Duodenal mucosa (tissue), 2 donors: ENCODE results near the gene NFIC.
"Not testable (repeated sequence)": the region's sequence is repeated elsewhere in the genome, so short reads cannot be mapped to it uniquely, and the experiment has no call there.

ENCODE experiments used
- H3K27ac ChIP-seq: one replicate; pipeline ENCODE4 v1.7.0; 2013; ENCODE audit warnings: low read depth, low read length
- H3K27me3 ChIP-seq, 2 donors: one replicate each; pipeline ENCODE4 v1.7.0; 2013; ENCODE audit warnings: low read length in 2 of 2, control low read depth in 1 of 2; ENCODE audit not compliant: insufficient read depth in 2 of 2, control insufficient read depth in 1 of 2
- H3K36me3 ChIP-seq, 2 donors: one replicate each; pipeline ENCODE4 v1.7.0; 2013; ENCODE audit warnings: low read length in 2 of 2, control low read depth in 1 of 2; ENCODE audit not compliant: insufficient read depth in 2 of 2, control insufficient read depth in 1 of 2
- H3K4me1 ChIP-seq, 2 donors: one replicate each; pipeline ENCODE4 v1.7.0; 2013; ENCODE audit warnings: low read length in 2 of 2, control low read depth in 1 of 2; ENCODE audit not compliant: insufficient read depth in 2 of 2, control insufficient read depth in 1 of 2
- H3K4me3 ChIP-seq, 2 donors: one replicate each; pipeline ENCODE4 v1.7.0; 2013; ENCODE audit warnings: low read length in 2 of 2, low read depth in 1 of 2
- H3K9ac ChIP-seq, 2 donors: one replicate each; pipeline ENCODE4 v1.7.0; 2013; ENCODE audit warnings: low read length in 2 of 2, low read depth in 1 of 2
- H3K9me3 ChIP-seq, 2 donors: one replicate each; pipeline ENCODE4 v1.7.0; 2013; ENCODE audit warnings: low read length in 2 of 2, control low read depth in 1 of 2; ENCODE audit not compliant: control insufficient read depth in 1 of 2

NFIC gene

GRCh38 chr19:3324405-3324856 is 42.0 kb upstream of the NFIC start:
- Histone ChIP-seq H3K4me1 (no peaks in the 10 kb centered on the region), H3K9ac (no peak overlapping the region), H3K27ac (no peak overlapping the region), H3K9me3 (no peaks in the 10 kb centered on the region), H3K36me3 (no peaks in the 10 kb centered on the region), H3K4me3 (no peak overlapping the region), H3K27me3 (peaks cover 0 to 6% of the 10 kb centered on the region in 2 donors)

GRCh38 chr19:3325451-3325850 is 40.9 kb upstream of the NFIC start:
- H3K9me3 ChIP-seq, result no peaks in the 10 kb centered on the region

GRCh38 chr19:3328743-3329142 is 37.6 kb upstream of the NFIC start:
- no peak overlapping the region for H3K27ac ChIP-seq
- no peak overlapping the region for H3K4me3 ChIP-seq
- no peaks in the 10 kb centered on the region for H3K9me3 ChIP-seq
- no peaks in the 10 kb centered on the region for H3K4me1 ChIP-seq
- H3K27me3 ChIP-seq, result no peaks in the 10 kb centered on the region
- no peaks in the 10 kb centered on the region for H3K36me3 ChIP-seq
- no peak overlapping the region for H3K9ac ChIP-seq

More at GRCh38 chr19:3325451-3325850, 40.9 kb upstream of the NFIC start:
- Histone ChIP-seq H3K27me3 (peaks cover 0 to 6% of the 10 kb centered on the region in 2 donors), H3K27ac (no peak overlapping the region), H3K9ac (no peak overlapping the region), H3K4me3 (no peak overlapping the region), H3K4me1 (no peaks in the 10 kb centered on the region), H3K36me3 (no peaks in the 10 kb centered on the region)

GRCh38 chr19:3330047-3330446 is 36.3 kb upstream of the NFIC start:
- Histone ChIP-seq H3K27me3 (no peaks in the 10 kb centered on the region), H3K9me3 (no peaks in the 10 kb centered on the region), H3K4me1 (no peaks in the 10 kb centered on the region), H3K36me3 (no peaks in the 10 kb centered on the region), H3K9ac (no peak overlapping the region), H3K4me3 (no peak overlapping the region), H3K27ac (no peak overlapping the region)

GRCh38 chr19:3332232-3332631 is 34.2 kb upstream of the NFIC start:
- not testable (repeated sequence) for H3K27ac ChIP-seq, H3K9ac ChIP-seq, H3K27me3 ChIP-seq, H3K9me3 ChIP-seq, H3K36me3 ChIP-seq, H3K4me3 ChIP-seq
- H3K4me1 ChIP-seq, result peaks cover 19 to 20% of the 10 kb centered on the region in 2 donors

GRCh38 chr19:3333020-3333583 is 33.3 kb upstream of the NFIC start:
- Histone ChIP-seq H3K36me3 (no peaks in the 10 kb centered on the region), H3K4me1 (peaks cover 23 to 24% of the 10 kb centered on the region in 2 donors), H3K9me3 (no peaks in the 10 kb centered on the region), H3K9ac (no peak overlapping the region), H3K27ac (no peak overlapping the region), H3K27me3 (no peaks in the 10 kb centered on the region), H3K4me3 (no peak overlapping the region)

- H3K36me3 ChIP-seq, result no peaks in the 10 kb centered on the region
- H3K4me3 ChIP-seq, result no peak overlapping the region
- no peak overlapping the region for H3K9ac ChIP-seq
- H3K27me3 ChIP-seq, result no peaks in the 10 kb centered on the region
- no peak overlapping the region for H3K27ac ChIP-seq
- no peaks in the 10 kb centered on the region for H3K9me3 ChIP-seq
- peaks cover 27 to 28% of the 10 kb centered on the region in 2 donors for H3K4me1 ChIP-seq
Observed at GRCh38 chr19:3333662-3334061, 32.7 kb upstream of the NFIC start.

- H3K36me3 ChIP-seq, H3K27me3 ChIP-seq, H3K4me3 ChIP-seq, H3K9me3 ChIP-seq, H3K27ac ChIP-seq: not testable (repeated sequence)
- H3K4me1 ChIP-seq, result peaks cover 30 to 32% of the 10 kb centered on the region in 2 donors
- peak overlapping the region in 1 of 2 donors; percentile 15 for H3K9ac ChIP-seq
Observed at GRCh38 chr19:3334749-3335430, 31.5 kb upstream of the NFIC start.

GRCh38 chr19:3335431-3336350 is 30.7 kb upstream of the NFIC start:
- H3K9ac ChIP-seq, result peak overlapping the region in 1 of 2 donors; percentile 15
- no peaks in the 10 kb centered on the region for H3K9me3 ChIP-seq
- H3K4me1 ChIP-seq, result peaks cover 30 to 32% of the 10 kb centered on the region in 2 donors
- H3K27me3 ChIP-seq, result no peaks in the 10 kb centered on the region
- peak overlapping the region; percentile 79 for H3K27ac ChIP-seq
- no peak overlapping the region for H3K4me3 ChIP-seq
- no peaks in the 10 kb centered on the region for H3K36me3 ChIP-seq

- Histone ChIP-seq H3K27ac (peak overlapping the region; percentile 79), H3K27me3 (no peaks in the 10 kb centered on the region), H3K4me3 (no peak overlapping the region), H3K9me3 (no peaks in the 10 kb centered on the region), H3K36me3 (no peaks in the 10 kb centered on the region), H3K9ac (no peak overlapping the region), H3K4me1 (peaks cover 30 to 32% of the 10 kb centered on the region in 2 donors)
Observed at GRCh38 chr19:3336351-3336679, 30.1 kb upstream of the NFIC start.
